HEK293 (cell line): ENCODE measurements around the gene MTCL1.

Experiments used
- CTCF ChIA-PET: fragments of 350-600 bp; formaldehyde crosslinking; extraction: SDS; loops from one replicate; lab custom pipeline; 2021; ENCODE audit warnings: antibody characterized with exemption; lab: Yijun Ruan, JAX
- POLR2A ChIA-PET: fragments of 300-600 bp; formaldehyde crosslinking; extraction: SDS; loops from one replicate; lab custom pipeline; 2020; ENCODE audit warnings: antibody characterized with exemption, inconsistent platforms; lab: Yijun Ruan, JAX
- H3K27ac ChIP-seq: fragments of 200-500 bp; sonication (Bioruptor generic); 2 replicates; pipeline ENCODE4 v1.5.1; 2014; ENCODE audit warnings: low read depth, low read length, control low read depth, inconsistent platforms; ENCODE audit errors: extremely low read depth
- H3K36me3 ChIP-seq, 2 experiments: fragments of 200-500 bp in 1 of 2; sonication (Bioruptor generic) in 1 of 2; 1 replicate in 1 of 2; 2 replicates in 1 of 2; pipeline ENCODE4 v1.5.1; 2014 to 2017; ENCODE audit warnings: inconsistent platforms in 2 of 2, low read length in 2 of 2; ENCODE audit not compliant: control insufficient read depth in 2 of 2, insufficient read depth in 1 of 2
- H3K4me1 ChIP-seq: fragments of 200-500 bp; sonication (Bioruptor generic); 2 replicates; pipeline ENCODE4 v1.5.1; 2014; ENCODE audit warnings: mild to moderate bottlenecking, low read length, inconsistent platforms; ENCODE audit not compliant: control insufficient read depth, insufficient read depth
- H3K4me3 ChIP-seq: 2 replicates; pipeline ENCODE4 v1.5.1; 2011; ENCODE audit warnings: low read depth, mild to moderate bottlenecking, control low read depth, low read length, moderate library complexity
- H3K9me3 ChIP-seq: fragments of 200-500 bp; sonication (Bioruptor generic); 2 replicates; pipeline ENCODE4 v1.5.1; 2014; ENCODE audit warnings: low read depth, low read length, inconsistent platforms; ENCODE audit not compliant: control insufficient read depth, insufficient read depth
- EGR2 ChIP-seq: fragments of 450-650 bp; formaldehyde crosslinking; IDR thresholded peaks from 2 replicates; pipeline ENCODE4 v1.5.1; 2016; ENCODE audit warnings: low read depth, missing biosample characterization, missing genetic modification characterization
- FEZF1 ChIP-seq: fragments of 450-650 bp; formaldehyde crosslinking; IDR thresholded peaks from 2 replicates; pipeline ENCODE4 v1.5.1; 2016; ENCODE audit warnings: missing biosample characterization, missing genetic modification characterization
- INSM2 ChIP-seq: fragments of 450-650 bp; formaldehyde crosslinking; IDR thresholded peaks from 2 replicates; pipeline ENCODE4 v1.5.1; 2016; ENCODE audit warnings: missing biosample characterization, missing genetic modification characterization
- KLF10 ChIP-seq: fragments of 450-650 bp; IDR thresholded peaks from 2 replicates; pipeline ENCODE4 v1.5.1; 2018; ENCODE audit warnings: missing biosample characterization, mild to moderate bottlenecking, missing genetic modification characterization
- OSR2 ChIP-seq: fragments of 450-650 bp; formaldehyde crosslinking; IDR thresholded peaks from 2 replicates; pipeline ENCODE4 v1.5.1; 2016; ENCODE audit warnings: missing biosample characterization, missing genetic modification characterization
- ZBTB49 ChIP-seq: fragments of 450-650 bp; formaldehyde crosslinking; IDR thresholded peaks from 2 replicates; pipeline ENCODE4 v1.5.1; 2016; ENCODE audit warnings: missing biosample characterization, missing genetic modification characterization, low read depth
- ZFP3 ChIP-seq: fragments of 450-650 bp; formaldehyde crosslinking; IDR thresholded peaks from 2 replicates; pipeline ENCODE4 v1.5.1; 2016; ENCODE audit warnings: low read depth, missing biosample characterization, missing genetic modification characterization
- ZFP41 ChIP-seq: fragments of 450-650 bp; formaldehyde crosslinking; IDR thresholded peaks from 2 replicates; pipeline ENCODE4 v1.5.1; 2016; ENCODE audit warnings: missing biosample characterization, missing genetic modification characterization, borderline replicate concordance
- ZNF112 ChIP-seq: fragments of 450-650 bp; formaldehyde crosslinking; IDR thresholded peaks from 2 replicates; pipeline ENCODE4 v1.5.0; 2017; ENCODE audit warnings: missing biosample characterization, missing genetic modification characterization
- ZNF174 ChIP-seq: fragments of 450-650 bp; formaldehyde crosslinking; IDR thresholded peaks from 2 replicates; pipeline ENCODE4 v1.5.0; 2017; ENCODE audit warnings: missing biosample characterization, mild to moderate bottlenecking, missing genetic modification characterization
- ZNF223 ChIP-seq: fragments of 450-650 bp; formaldehyde crosslinking; IDR thresholded peaks from 2 replicates; pipeline ENCODE4 v1.5.1; 2016; ENCODE audit warnings: missing biosample characterization, missing genetic modification characterization
- ZNF324 ChIP-seq: fragments of 450-650 bp; formaldehyde crosslinking; IDR thresholded peaks from 2 replicates; pipeline ENCODE4 v1.5.1; 2016; ENCODE audit warnings: missing biosample characterization, missing genetic modification characterization
- ZNF391 ChIP-seq: fragments of 450-650 bp; formaldehyde crosslinking; IDR thresholded peaks from 2 replicates; pipeline ENCODE4 v1.5.1; 2016; ENCODE audit warnings: low read depth, missing biosample characterization, missing genetic modification characterization, borderline replicate concordance
- ZNF433 ChIP-seq: fragments of 450-650 bp; formaldehyde crosslinking; IDR thresholded peaks from 2 replicates; pipeline ENCODE4 v1.5.1; 2016; ENCODE audit warnings: missing biosample characterization, missing genetic modification characterization, low read depth
- ZNF449 ChIP-seq: fragments of 450-650 bp; formaldehyde crosslinking; IDR thresholded peaks from 2 replicates; pipeline ENCODE4 v1.5.1; 2017; ENCODE audit warnings: missing biosample characterization, mild to moderate bottlenecking, missing genetic modification characterization, moderate library complexity
- ZNF473 ChIP-seq: fragments of 450-650 bp; formaldehyde crosslinking; IDR thresholded peaks from 2 replicates; pipeline ENCODE4 v1.5.1; 2017; ENCODE audit warnings: missing biosample characterization, missing genetic modification characterization
- ZNF529 ChIP-seq: fragments of 450-650 bp; formaldehyde crosslinking; IDR thresholded peaks from 2 replicates; pipeline ENCODE4 v1.5.1; 2017; ENCODE audit warnings: missing genetic modification characterization, missing biosample characterization; ENCODE audit not compliant: insufficient replicate concordance
- ZNF548 ChIP-seq: fragments of 450-650 bp; formaldehyde crosslinking; IDR thresholded peaks from 2 replicates; pipeline ENCODE4 v1.5.1; 2016; ENCODE audit warnings: missing biosample characterization, missing genetic modification characterization
- ZNF549 ChIP-seq: fragments of 450-650 bp; IDR thresholded peaks from 2 replicates; pipeline ENCODE4 v1.5.1; 2018; ENCODE audit warnings: missing biosample characterization, missing genetic modification characterization, mild to moderate bottlenecking, inconsistent platforms, moderate library complexity
- ZNF558 ChIP-seq: fragments of 450-650 bp; formaldehyde crosslinking; IDR thresholded peaks from 2 replicates; pipeline ENCODE4 v1.5.1; 2016; ENCODE audit warnings: missing biosample characterization, missing genetic modification characterization
- ZNF580 ChIP-seq: fragments of 450-650 bp; formaldehyde crosslinking; IDR thresholded peaks from 2 replicates; pipeline ENCODE4 v1.5.1; 2016; ENCODE audit warnings: missing biosample characterization, missing genetic modification characterization
- ZNF624 ChIP-seq: fragments of 450-650 bp; formaldehyde crosslinking; IDR thresholded peaks from 2 replicates; pipeline ENCODE4 v1.5.1; 2017; ENCODE audit warnings: missing biosample characterization, missing genetic modification characterization
- ZNF670 ChIP-seq: fragments of 450-650 bp; formaldehyde crosslinking; IDR thresholded peaks from 2 replicates; pipeline ENCODE4 v1.5.1; 2016; ENCODE audit warnings: missing biosample characterization, missing genetic modification characterization, low read depth
- ZNF701 ChIP-seq: fragments of 450-650 bp; formaldehyde crosslinking; IDR thresholded peaks from 2 replicates; pipeline ENCODE4 v1.5.1; 2016; ENCODE audit warnings: missing biosample characterization, missing genetic modification characterization
- ZNF843 ChIP-seq: fragments of 450-650 bp; formaldehyde crosslinking; IDR thresholded peaks from 2 replicates; pipeline ENCODE4 v1.5.1; 2016; ENCODE audit warnings: missing biosample characterization, missing genetic modification characterization

MTCL1 gene

GRCh38 chr18:8756571-8756970 is 51.2 kb downstream of the MTCL1 start (continued):
- TF ChIP-seq ZNF473 (tag by site-specific recombination) (no peak), ZNF549 (tag by site-specific recombination) (no peak), ZNF580 (tag by site-specific recombination) (no peak), ZNF174 (no peak), ZNF433 (tag by site-specific recombination) (no peak), ZNF670 (no peak), ZNF843 (tag by site-specific recombination) (no peak), ZNF558 (tag by site-specific recombination) (no peak)
- TF ChIP-seq, all 188 proteins: peak for 0

GRCh38 chr18:8757396-8757997 is 52.1 kb downstream of the MTCL1 start:
- Histone ChIP-seq H3K27ac (no peak overlapping the region), H3K36me3 (peaks cover 0 to 17% of the 10 kb centered on the region in 2 experiments; a peak in 1 of 3 replicates)
- CTCF ChIA-PET, result interaction anchor here (0.6 to 1.1 kb wide), 2 partner anchors 34 to 104 kb away, joined by 3 read pairs; no protein-coding TSS in a partner anchor

More at GRCh38 chr18:8757396-8757997, 52.1 kb downstream of the MTCL1 start:
- Histone ChIP-seq H3K9me3 (no peaks in the 10 kb centered on the region), H3K4me3 (no peak overlapping the region), H3K4me1 (no peaks in the 10 kb centered on the region)
- POLR2A ChIA-PET, result no interaction called here
- no peak for TF ChIP-seq ZNF529
- no peak for TF ChIP-seq ZNF843 (tag by site-specific recombination)
- TF ChIP-seq ZNF449 (tag by site-specific recombination), result no peak
- no peak for TF ChIP-seq FEZF1
- no peak for TF ChIP-seq INSM2
- TF ChIP-seq KLF10 (tag by site-specific recombination), result no peak
- no peak for TF ChIP-seq ZNF624 (tag by site-specific recombination)
- TF ChIP-seq ZNF112, result no peak
- no peak for TF ChIP-seq ZNF473 (tag by site-specific recombination)
- no peak for TF ChIP-seq ZFP3 (tag by site-specific recombination)
- no peak for TF ChIP-seq ZNF701 (tag by site-specific recombination)
- TF ChIP-seq EGR2 (tag by site-specific recombination), result no peak
- no peak for TF ChIP-seq ZNF391 (tag by site-specific recombination)
- TF ChIP-seq ZBTB49, result no peak
- TF ChIP-seq ZNF324, result no peak
- TF ChIP-seq ZNF223 (tag by site-specific recombination), result no peak
- TF ChIP-seq ZNF548 (tag by site-specific recombination), result no peak
- TF ChIP-seq ZFP41 (tag by site-specific recombination), result no peak
- TF ChIP-seq OSR2 (tag by site-specific recombination), result no peak
